RWPE1 (cell line): ENCODE results near the gene PLA2G2C.

Source experiments
- CTCF ChIA-PET: fragments of 350-600 bp; sonication (Branson Sonifier 250); formaldehyde crosslinking; extraction: SDS; loops from one replicate; lab custom pipeline; 2021; lab: Yijun Ruan, JAX
- POLR2A ChIA-PET: fragments of 400-600 bp; formaldehyde crosslinking; extraction: SDS; loops from one replicate; lab custom pipeline; 2020; ENCODE audit warnings: antibody characterized with exemption; ENCODE audit not compliant: low non-redundant PET; lab: Yijun Ruan, JAX
- DNase-seq: peaks from one replicate; pipeline ENCODE4 v3.0.0; 2012; ENCODE audit warnings: low spot score
- H3K27ac ChIP-seq: fragments of 450-650 bp; 2 replicates; pipeline ENCODE4 v1.5.1; 2017
- CTCF ChIP-seq: fragments of 450-650 bp; conservative IDR thresholded peaks from 2 replicates; pipeline ENCODE4 v1.5.1; 2017; ENCODE audit warnings: low read depth, mild to moderate bottlenecking

The PLA2G2C gene

GRCh38 chr1:20147846-20148570, 38.3 kb downstream of the PLA2G2C start:
- DNase-seq: no peak
- ChIA-PET CTCF (no interaction called here), POLR2A (no interaction called here)
- TF ChIP-seq CTCF: no peak
- H3K27ac ChIP-seq: no peak overlapping the region

DNA sequence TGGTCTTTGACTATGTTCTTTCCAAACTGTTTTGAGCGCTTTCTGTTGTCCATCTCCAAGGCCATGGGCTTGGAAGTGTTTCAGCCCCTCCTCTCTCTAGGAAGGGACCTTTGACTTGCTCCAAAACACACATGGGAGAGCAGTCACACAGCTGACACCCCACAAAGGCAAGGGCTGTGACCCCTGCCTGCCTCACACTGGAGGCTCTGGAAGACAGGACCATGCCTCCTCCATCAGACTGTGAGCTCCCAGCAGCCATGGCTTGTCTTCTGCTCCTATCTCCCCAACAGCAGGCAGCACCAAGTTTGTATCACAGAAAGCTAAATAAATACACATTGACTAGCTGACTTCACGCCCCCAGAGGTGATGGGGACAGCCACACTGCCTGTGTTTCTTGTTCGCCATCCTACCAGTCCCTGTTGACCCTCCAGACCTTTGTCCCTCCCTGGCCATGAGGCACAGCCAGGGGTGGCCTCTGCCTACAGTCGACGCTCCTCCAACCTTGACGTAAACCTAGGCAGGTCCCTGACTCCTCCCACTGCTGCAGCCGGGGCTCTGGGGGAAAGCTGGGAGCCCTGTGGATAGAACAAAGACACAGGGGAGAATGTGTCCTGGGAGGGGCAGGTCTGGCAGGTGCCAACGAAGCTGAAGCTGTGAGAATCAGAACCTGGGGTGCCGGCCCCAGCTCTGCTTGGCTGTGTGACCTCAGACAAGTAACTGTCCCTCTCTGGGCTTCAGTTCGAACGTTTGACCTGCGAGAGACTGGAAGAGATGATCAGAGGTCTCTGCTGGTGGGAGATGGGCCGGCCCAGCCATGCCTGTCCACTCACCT, 42.4 kb downstream of the PLA2G2C start:
- H3K27ac ChIP-seq: no peak overlapping the region
- ChIA-PET CTCF (interaction anchor here (2.1 kb wide), 1 partner anchor 8 kb away, joined by 12 read pairs; no protein-coding TSS in a partner anchor), POLR2A (no interaction called here)
- no peak for DNase-seq
- TF ChIP-seq CTCF: no peak

- ChIA-PET POLR2A (interaction anchor here (0.6 kb wide), 1 partner anchor 330 kb away, joined by 4 read pairs; no protein-coding TSS in a partner anchor), CTCF (interaction anchor here (2.1 kb wide), 1 partner anchor 9 kb away, joined by 12 read pairs; no protein-coding TSS in a partner anchor)
- TF ChIP-seq CTCF: no peak
- no peak overlapping the region for H3K27ac ChIP-seq
- no peak for DNase-seq
Measured at GRCh38 chr1:20143318-20143717, 43.0 kb downstream of the PLA2G2C start.

- ChIA-PET CTCF (interaction anchor here (2.1 kb wide), 1 partner anchor 10 kb away, joined by 12 read pairs; no protein-coding TSS in a partner anchor), POLR2A (no interaction called here)
- TF ChIP-seq CTCF: no peak
- H3K27ac ChIP-seq: no peak overlapping the region
- no peak for DNase-seq
Measured at GRCh38 chr1:20142001-20142710, 44.2 kb downstream of the PLA2G2C start.

GRCh38 chr1:20141466-20141865, 44.9 kb downstream of the PLA2G2C start:
- POLR2A ChIA-PET: no interaction called here
- no peak for TF ChIP-seq CTCF
- CTCF ChIA-PET: no interaction called here
- no peak overlapping the region for H3K27ac ChIP-seq
- DNase-seq: no peak

DNA sequence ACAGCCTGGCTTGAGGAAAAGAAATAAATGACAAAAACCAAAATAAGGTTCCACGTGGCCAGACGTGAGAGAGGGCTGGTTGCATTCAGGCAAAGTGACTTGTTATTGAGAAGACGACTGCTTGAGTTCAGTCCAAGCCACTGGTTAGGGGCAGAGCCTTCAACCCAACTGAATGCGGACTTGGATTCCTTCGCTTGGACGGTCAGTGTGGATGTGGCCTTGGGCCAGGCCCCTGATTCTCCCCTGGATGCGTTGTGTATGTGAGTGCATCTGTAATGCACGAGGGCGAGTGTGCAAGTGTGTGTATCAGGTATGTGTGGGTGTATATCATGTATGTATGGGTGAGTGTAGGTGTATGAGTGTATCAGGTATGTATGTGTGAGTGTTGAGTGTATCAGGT, 45.3 kb downstream of the PLA2G2C start:
- ChIA-PET POLR2A (no interaction called here), CTCF (no interaction called here)
- DNase-seq: no peak
- no peak for TF ChIP-seq CTCF
- no peak overlapping the region for H3K27ac ChIP-seq
